ENCODE results near the gene MYB. TPM values are rescaled to one million over a fixed set of nuclear protein-coding genes. Genes with fewer than 3 reads are reported as not detected.
"Not testable (repeated sequence)": the region's sequence is repeated elsewhere in the genome, so short reads cannot be mapped to it uniquely, and the experiment has no call there.

Gene MYB
- total and polyA plus RNA-seq, 2 donors (not counting 3 experiments of a cell fraction or from before 2014, with no cell fraction given), result 0.14 to 0.53 TPM

DNA sequence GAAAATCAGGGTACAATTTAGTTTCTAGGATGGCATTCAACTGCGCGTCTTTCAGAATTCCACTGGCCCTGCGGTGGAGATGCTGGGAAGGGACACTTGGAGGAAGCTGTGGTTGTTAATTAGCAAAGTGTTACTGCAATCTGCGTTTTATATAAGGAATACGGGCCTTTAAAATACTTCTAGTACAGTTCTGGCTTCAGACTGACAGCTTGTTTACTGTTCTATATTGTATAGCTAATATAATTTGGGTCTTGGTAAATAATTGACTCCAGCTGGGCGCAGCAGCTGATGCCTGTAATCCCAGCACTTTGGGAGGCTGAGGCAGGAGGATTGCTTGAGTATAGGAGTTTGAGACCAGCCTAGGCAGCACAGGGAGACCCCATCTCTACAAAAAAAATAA, 63.7 kb downstream of the MYB start:
- Histone ChIP-seq H3K79me2 (ENCODE audit: control insufficient read depth, insufficient read depth, low read length) (no peaks in the 10 kb centered on the region), H3K9ac (replicated peaks; ENCODE audit: extremely low read depth, insufficient read depth, low read length) (no peak overlapping the region), H3K4me2 (ENCODE audit: insufficient read depth, low read length) (no peak overlapping the region), H3K27me3 (ENCODE audit: control insufficient read depth in 2 of 2, insufficient read depth in 2 of 2, low read length in 2 of 2) (no peaks in the 10 kb centered on the region), H3K27ac (ENCODE audit: insufficient read depth, low read depth, low read length) (no peak overlapping the region), H3K36me3 (ENCODE audit: control insufficient read depth in 2 of 2, extremely low read depth in 1 of 2, insufficient read depth in 2 of 2, low read length in 2 of 2) (no peaks in the 10 kb centered on the region), H2AFZ (ENCODE audit: low read depth, low read length) (no peak overlapping the region), H3K9me1 (replicated peaks; ENCODE audit: control insufficient read depth, extremely low read depth, insufficient read depth, low read length) (no peaks in the 10 kb centered on the region), H3K4me3 (replicated peaks in 1 of 3; ENCODE audit: insufficient read depth in 1 of 3, low read depth in 1 of 3, low read length in 3 of 3) (no peak overlapping the region), H3K4me1 (ENCODE audit: control insufficient read depth, extremely low read depth, insufficient read depth, low read length) (no peaks in the 10 kb centered on the region), H4K20me1 (replicated peaks; ENCODE audit: control insufficient read depth, extremely low read depth, insufficient read depth, low read length) (no peaks in the 10 kb centered on the region), H3K9me3 (replicated peaks; ENCODE audit: control insufficient read depth, insufficient read depth, low read length) (no peaks in the 10 kb centered on the region)
- no peak for FAIRE-seq
- TF ChIP-seq POLR2AphosphoS5 (IDR thresholded peaks at IDR 0.05; ENCODE audit: insufficient read depth, low read depth, low read length), result no peak
- TF ChIP-seq, protein P1, sequence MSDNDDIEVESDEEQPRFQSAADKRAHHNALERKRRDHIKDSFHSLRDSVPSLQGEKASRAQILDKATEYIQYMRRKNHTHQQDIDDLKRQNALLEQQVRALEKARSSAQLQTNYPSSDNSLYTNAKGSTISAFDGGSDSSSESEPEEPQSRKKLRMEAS (IDR thresholded peaks at IDR 0.05; ENCODE audit: insufficient read depth, insufficient read length), result no peak
- no peak for TF ChIP-seq MYC (IDR thresholded peaks at IDR 0.05; ENCODE audit: low read depth, low read length)
- TF ChIP-seq EZH2 (IDR thresholded peaks at IDR 0.05; ENCODE audit: borderline replicate concordance, low read depth, low read length, severe bottlenecking), result no peak
- dilution Hi-C loops (cut with MboI; ENCODE audit: extremely low pct_ligation_motif_present, low sequenced_read_pairs), result no loop called here
- DNase-seq (ENCODE audit: low read depth, low spot score), result no peak
- no TSS peak for BruUV-seq (replicated peaks)
- CTCF ChIA-PET, result no interaction called here
- intact Hi-C loops (cut with micrococcal nuclease), result no loop called here
- POLR2A ChIA-PET, result no interaction called here

GRCh38 chr6:135246412-135247012, 65.4 kb downstream of the MYB start:
- BruUV-seq (replicated peaks), result not testable (repeated sequence)

More at GRCh38 chr6:135246412-135247012, 65.4 kb downstream of the MYB start:
- H3K9me1 ChIP-seq (replicated peaks; ENCODE audit: control insufficient read depth, extremely low read depth, insufficient read depth, low read length); CTCF ChIA-PET; H3K4me3 ChIP-seq (replicated peaks in 1 of 3; ENCODE audit: insufficient read depth in 1 of 3, low read depth in 1 of 3, low read length in 3 of 3); H3K4me1 ChIP-seq (ENCODE audit: control insufficient read depth, extremely low read depth, insufficient read depth, low read length); intact Hi-C loops (cut with micrococcal nuclease); H3K36me3 ChIP-seq (ENCODE audit: control insufficient read depth in 2 of 2, extremely low read depth in 1 of 2, insufficient read depth in 2 of 2, low read length in 2 of 2); DNase-seq (ENCODE audit: low read depth, low spot score); H3K79me2 ChIP-seq (ENCODE audit: control insufficient read depth, insufficient read depth, low read length); H3K27me3 ChIP-seq (ENCODE audit: control insufficient read depth in 2 of 2, insufficient read depth in 2 of 2, low read length in 2 of 2); H3K27ac ChIP-seq (ENCODE audit: insufficient read depth, low read depth, low read length); H3K9me3 ChIP-seq (replicated peaks; ENCODE audit: control insufficient read depth, insufficient read depth, low read length); H4K20me1 ChIP-seq (replicated peaks; ENCODE audit: control insufficient read depth, extremely low read depth, insufficient read depth, low read length); H2AFZ ChIP-seq (ENCODE audit: low read depth, low read length); FAIRE-seq; dilution Hi-C loops (cut with MboI; ENCODE audit: extremely low pct_ligation_motif_present, low sequenced_read_pairs); H3K4me2 ChIP-seq (ENCODE audit: insufficient read depth, low read length); H3K9ac ChIP-seq (replicated peaks; ENCODE audit: extremely low read depth, insufficient read depth, low read length); POLR2A ChIA-PET: not testable (repeated sequence)

Measured in endothelial cell of umbilical vein (primary cell).